Measurements from ENCODE around the gene TGM1.

The TGM1 gene

DNA sequence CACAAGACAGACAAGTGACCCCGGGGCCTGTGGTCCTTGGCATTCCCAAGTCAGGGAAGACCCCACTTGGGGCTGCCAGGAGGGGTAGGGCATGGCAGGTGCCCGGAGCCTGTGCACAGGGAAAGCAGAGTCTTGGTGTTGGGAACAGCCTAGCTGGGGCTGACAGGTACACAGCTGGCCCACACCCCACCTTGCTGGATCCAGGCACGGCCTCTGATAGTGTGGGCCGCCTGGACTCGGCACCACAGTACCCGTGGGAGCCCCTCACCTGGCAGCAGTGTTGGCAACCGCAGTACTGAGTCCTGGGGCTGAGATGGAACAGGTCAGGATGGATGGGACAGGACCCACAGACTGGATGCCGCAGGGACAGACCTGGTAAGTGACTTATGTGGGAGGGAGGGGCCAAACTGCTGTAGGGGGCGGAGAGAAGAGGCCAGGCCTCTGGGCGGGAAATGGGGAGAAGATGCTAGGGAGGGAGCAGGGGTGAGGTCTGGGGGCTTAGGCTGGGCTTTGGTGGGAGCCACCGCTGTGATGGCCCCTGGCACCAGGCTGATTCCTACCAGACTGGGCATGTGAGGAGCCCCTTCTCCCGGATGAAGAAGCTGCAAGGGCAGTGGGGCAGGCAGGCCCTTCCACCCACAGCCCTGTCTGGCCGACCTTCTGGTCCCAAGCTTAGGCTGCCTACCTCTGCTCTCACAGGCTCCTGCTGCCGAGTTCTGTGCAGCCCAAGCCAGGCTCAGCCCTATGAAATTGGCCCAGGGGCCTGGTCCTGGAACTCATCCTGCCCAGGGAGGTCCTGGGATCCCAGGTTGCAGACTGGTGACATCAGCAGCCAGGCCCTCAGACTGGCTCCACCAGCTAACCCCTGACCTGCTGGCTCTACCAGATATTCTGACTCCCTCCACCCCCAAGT, at the start of gene TGM1:
Gene TGM1, minus strand, starts transcription at position 357 of the 913 bp plus-strand sequence. CDS start 825 bp downstream, outside the sequence.
- DNase-seq (ENCODE audit: low read depth) = peak; percentile 16

DNA sequence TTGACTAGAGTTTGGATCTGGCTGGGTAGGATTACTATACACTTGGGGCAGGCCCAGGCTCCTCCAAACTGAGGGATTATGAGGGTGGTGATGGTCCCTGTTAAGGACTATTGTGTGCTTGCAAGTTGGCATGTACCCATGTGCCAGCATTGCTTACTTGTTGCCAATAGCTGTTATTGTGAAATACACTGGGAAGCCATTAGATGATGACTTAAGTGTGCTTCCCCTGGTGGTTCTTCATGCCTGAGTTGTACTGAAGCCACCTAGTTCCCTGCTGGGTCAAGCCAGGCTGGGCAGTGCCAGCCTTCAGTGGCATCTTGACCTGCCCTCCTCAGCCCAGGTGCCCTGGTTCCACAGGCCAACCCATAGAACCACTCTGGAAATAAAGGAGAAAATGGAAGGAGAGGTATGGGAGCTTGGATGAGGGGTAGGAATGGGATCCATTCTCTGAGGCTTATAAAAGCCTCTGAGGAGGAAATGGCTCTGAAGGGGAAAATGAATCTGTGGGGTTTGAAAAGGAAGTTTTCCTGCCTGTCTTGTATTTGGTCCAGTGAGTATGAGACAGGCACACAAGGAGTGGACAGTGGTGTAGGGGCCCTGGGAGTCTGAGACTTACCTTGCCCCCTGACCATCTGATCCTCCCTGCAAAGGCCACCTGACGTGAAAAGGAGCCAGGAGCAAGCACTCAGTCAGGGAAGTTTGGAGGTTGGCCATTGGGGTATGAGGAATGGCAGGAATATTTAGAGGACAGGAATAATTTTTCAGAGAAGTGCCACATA, 49.0 kb upstream of the TGM1 start:
- peak; percentile 26 for DNase-seq (ENCODE audit: low read depth)

DNA sequence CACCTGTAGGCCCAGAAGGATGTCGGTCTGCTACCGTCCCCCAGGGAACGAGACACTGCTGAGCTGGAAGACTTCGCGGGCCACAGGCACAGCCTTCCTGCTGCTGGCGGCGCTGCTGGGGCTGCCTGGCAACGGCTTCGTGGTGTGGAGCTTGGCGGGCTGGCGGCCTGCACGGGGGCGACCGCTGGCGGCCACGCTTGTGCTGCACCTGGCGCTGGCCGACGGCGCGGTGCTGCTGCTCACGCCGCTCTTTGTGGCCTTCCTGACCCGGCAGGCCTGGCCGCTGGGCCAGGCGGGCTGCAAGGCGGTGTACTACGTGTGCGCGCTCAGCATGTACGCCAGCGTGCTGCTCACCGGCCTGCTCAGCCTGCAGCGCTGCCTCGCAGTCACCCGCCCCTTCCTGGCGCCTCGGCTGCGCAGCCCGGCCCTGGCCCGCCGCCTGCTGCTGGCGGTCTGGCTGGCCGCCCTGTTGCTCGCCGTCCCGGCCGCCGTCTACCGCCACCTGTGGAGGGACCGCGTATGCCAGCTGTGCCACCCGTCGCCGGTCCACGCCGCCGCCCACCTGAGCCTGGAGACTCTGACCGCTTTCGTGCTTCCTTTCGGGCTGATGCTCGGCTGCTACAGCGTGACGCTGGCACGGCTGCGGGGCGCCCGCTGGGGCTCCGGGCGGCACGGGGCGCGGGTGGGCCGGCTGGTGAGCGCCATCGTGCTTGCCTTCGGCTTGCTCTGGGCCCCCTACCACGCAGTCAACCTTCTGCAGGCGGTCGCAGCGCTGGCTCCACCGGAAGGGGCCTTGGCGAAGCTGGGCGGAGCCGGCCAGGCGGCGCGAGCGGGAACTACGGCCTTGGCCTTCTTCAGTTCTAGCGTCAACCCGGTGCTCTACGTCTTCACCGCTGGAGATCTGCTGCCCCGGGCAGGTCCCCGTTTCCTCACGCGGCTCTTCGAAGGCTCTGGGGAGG, 47.9 kb upstream of the TGM1 start, which contains the start of gene LTB4R:
Gene LTB4R, plus strand, starts transcription at position 857 of the 959 bp plus-strand sequence. CDS start 4,150 bp downstream, outside the sequence.
- peak; percentile 79 for DNase-seq (ENCODE audit: low read depth)

DNA sequence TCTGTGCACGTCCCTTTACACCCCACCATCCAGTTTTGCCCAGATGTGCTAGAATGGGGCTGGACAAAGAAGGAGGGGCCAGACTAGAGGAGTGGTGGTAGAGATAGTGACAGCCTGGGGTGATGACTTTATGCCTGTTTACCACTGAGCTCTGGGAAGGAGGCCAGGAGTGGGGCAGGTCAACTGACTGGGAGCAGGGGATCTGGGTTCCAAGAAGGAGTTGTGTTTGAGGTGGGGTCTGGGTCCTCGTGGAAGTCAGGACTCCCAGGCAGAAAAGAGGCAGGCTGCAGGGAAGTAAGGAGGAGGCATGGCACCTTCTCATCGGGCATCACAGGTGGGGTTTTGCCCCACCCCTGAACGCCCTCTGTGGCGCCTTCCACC, 47.3 kb upstream of the TGM1 start:
- peak; percentile 17 for DNase-seq (ENCODE audit: low read depth)

DNA sequence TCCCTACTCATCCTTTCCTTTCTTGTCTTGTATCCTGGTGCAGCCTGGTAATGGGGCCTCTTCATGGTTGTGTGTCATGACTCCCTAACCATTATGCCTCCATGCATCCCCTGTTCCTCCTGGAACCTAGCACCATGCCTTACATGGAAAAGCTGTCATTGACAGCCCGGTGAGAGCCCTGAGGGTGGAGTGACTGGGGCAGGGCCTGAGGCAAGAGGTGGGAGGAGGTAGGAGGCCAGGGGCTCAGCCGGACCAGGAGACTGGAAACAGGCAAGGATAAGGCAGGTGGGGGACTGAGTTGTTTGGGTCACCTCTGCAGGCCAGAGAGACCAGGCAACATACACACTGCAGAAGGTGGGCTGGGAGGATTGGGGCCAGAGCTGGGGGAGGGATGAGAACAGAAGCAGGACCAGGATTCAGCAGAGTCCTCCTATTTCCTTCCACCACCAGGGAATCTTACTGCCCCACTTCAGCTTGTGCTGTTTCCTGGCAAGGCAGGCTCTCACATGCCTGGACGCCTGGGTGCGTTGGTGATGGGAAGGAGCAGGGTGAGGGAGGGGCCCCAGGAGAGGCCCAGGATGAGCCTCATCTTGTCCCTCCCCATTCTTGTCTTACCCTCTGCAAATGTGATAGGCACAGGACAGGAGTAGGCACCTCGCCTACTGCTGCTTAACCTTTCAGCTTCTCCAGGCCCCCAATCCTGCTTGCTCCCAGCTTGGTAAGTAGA, 46.7 kb upstream of the TGM1 start, which contains the start of gene LTB4R2:
Gene LTB4R2, plus strand, starts transcription at position 603 of the 727 bp plus-strand sequence. CDS start 525 bp downstream, outside the sequence.
- no peak for DNase-seq (ENCODE audit: low read depth)

DNA sequence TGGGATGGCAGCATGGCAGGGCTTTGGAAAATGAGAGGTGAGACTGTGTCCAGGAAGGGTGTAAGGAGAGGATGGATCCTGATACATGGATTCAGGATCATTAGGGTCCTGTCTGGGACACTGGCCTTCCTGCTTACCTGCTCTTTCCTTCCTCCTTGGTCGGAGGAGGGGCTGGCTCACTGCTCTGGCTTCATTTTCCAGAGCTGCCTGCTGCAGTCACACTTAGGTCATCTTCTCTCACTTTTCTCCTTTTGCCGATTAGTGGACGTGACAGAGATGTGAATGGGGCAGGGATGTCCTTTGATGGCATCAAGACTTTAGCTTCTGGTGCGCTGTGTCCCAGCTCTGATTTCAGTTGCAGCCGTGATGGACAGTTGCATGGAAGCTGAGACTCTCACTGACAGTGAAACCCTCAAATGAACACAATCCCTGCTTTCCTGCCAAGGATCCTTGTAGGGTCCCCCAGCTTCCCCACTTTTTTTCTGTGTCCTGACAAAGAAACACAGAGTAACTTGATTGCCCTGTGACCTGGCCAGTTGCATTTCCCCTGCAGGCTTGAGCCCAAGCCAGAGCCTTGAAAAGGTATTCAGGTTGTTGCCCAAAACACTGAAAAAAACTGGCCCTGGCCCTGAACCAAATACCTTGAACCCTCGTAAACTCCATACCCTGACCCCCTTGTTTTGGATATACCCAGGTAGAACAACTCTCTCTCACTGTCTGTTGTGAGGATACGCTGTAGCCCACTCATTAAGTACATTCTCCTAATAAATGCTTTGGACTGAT, 45.6 kb upstream of the TGM1 start:
- no peak for DNase-seq (ENCODE audit: low read depth)

DNA sequence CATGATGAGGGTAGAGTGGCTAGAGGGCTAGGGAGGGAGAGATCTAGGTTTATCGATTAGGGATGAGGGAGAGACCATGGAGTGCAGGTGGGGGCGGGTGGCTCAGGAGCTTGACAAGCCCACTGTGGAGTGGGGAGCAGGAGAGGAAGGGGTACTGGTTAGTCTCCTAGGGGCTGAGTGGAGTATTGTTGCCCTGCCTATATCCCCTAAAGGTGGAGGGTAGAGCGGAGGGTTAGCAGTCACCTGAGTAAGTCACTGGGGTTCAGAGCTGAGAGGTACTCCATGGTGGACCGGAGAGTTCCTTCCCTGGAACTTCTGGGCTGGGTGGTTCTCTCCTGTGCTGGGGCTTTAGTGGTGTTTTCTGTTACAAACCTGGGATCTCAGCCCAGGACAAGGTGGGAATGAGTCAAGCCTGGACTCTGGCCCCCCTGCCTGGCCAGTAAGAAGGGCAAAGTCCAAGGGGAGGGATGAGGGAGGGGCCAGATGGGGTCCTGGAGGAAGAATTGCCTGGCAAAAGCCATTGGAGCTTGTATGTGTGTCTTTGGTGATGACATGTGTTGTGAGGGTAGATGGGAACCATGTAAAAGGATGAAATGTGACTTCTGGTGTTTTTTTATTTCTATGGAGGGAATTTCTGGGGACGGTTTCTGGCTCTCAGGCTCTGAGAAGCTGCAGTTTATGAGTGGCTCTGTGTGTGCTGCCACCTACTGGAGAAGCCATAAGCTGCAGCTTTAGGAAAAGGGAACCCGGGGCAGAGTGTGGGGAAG, 44.8 kb upstream of the TGM1 start, which contains the start of gene CIDEB:
Gene CIDEB, minus strand, starts transcription at position 403 of the 767 bp plus-strand sequence. Its CDS starts 119 bp downstream, at position 284.
- DNase-seq (ENCODE audit: low read depth) = peak; percentile 67

DNA sequence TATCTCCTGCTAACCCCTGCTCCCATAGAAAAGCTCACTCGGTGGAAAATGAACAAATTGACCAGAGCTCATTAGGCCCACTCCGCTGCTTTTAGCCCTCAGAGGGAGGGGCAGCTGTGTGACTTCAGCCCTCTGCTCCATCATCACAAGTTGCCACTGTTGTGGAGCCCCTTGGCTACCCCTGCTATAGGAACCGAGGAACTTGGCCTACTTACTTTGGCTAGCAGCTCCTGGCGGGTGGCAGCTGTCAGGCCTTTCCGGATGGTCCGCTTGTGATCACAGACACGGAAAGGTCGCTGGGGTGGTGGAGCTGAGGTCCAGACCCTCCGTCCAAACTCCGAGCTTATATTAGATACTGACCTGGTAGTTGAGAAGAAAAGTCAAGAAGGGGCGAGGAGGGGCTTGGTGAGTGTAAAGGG, 44.2 kb upstream of the TGM1 start:
- no peak for DNase-seq (ENCODE audit: low read depth)

DNA sequence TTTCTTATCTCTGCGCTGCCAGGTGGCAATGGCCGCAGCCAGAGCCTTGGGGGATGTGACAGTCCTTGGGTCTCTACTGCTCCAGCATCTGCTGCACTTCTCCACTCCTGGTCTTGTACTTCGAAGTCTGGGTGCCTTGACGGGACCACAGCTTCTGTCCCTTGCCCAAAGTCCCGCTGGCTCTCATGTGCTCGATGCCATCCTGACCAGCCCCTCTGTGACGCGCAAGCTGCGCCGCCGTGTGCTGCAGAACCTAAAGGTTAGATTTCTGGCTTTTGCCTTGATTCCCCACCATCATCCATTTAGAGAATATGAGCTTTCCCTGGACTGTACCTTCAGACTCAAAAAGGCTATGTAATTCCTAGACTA, 41.0 kb upstream of the TGM1 start:
- DNase-seq (ENCODE audit: low read depth) = no peak

DNA sequence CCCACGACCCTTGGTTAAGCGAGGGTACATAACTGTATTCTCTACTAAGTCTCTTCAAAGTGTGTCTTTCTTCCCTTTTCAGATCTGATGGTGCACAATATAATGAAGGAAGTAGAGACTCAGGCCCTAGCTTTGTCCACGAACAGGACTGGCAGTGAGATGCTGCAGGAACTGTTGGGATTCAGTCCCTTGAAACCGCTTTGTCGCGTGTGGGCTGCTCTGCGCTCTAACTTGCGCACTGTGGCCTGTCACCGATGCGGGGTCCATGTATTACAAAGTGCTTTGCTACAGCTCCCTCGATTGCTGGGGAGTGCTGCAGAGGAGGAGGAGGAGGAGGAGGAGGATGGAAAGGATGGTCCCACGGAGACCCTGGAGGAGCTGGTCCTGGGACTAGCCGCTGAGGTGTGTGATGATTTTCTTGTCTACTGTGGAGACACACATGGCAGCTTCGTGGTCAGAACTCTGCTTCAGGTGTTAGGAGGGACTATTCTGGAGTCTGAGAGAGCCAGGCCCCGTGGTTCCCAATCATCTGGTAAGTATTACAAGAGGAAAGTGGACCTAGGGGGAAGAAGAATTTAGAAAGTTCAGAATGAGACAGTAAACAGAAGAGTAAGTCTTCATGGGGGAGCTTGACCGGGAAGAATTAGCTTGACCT, 37.5 kb upstream of the TGM1 start:
- no peak for DNase-seq (ENCODE audit: low read depth)

DNA sequence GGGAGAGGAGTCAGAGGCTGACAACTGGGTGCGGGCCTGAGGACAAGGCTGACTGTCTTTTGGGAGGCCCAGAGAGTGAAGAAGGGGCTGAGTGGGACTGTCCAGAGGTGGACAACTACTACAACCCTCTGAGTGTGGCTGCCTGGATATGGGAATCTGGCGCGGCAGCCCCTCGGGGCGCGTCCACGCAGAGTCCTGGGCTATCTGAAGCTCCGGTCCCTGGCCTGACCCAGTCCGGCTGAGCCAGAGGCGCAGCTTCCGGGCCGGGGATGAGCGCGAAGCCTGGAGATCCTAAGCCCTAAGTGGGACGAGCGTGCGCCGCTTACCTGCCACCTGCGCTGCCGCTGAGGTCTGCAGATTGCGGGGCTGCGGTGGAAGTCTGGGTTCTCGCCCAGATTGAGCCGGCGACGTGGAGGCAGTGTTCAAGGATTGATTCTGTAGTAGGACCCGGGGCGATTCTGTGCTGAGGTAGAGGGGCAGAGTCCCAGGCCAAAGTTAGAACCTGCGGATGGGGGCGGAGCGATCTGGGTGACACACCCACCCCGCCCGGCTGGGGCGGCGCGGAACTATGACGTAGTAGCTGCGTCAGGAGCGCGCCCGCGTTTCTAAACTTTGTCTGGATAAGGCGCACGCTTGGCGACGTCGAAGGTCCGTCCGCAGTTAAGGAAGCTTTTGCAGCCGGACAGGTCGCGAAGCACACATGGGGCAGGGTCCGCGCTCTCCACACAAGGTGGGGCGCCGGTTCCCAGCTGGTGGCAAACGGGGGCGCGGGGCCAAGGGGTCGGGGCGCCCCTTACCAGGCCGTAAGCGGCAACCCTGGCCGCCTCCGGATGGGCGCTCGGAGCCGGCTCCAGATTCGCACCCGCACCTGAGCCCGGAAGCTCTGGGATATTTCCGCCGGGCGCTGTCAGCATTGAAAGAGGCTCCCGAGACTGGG, 36.5 kb upstream of the TGM1 start, which contains the start of the genes DHRS1 and NOP9:
Gene DHRS1, minus strand, starts transcription at position 526 of the 937 bp plus-strand sequence. CDS start 674 bp downstream, outside the sequence.
Gene NOP9, plus strand, starts transcription at position 596 of the 937 bp plus-strand sequence. Its CDS starts 105 bp downstream, at position 701.
- peak; percentile 84 for DNase-seq (ENCODE audit: low read depth)

DNA sequence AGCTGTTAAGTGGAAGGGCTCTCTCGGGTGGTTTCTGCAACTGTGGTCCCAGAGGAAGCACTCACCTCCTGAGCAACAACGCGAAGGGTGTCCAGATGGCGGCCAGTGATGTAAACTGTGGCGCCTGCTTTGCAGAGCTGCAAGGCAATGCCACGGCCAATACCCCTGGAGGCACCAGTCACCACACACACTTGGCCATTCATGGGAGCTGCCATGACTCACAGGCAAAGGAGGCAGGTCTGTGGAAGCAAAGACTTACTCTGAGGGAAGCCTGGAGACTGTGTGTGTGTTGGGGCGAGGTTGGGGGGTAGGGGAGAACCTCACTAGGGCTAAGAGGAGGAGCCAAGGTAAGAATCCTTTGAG, 35.9 kb upstream of the TGM1 start:
- peak; percentile 86 for DNase-seq (ENCODE audit: low read depth)

DNA sequence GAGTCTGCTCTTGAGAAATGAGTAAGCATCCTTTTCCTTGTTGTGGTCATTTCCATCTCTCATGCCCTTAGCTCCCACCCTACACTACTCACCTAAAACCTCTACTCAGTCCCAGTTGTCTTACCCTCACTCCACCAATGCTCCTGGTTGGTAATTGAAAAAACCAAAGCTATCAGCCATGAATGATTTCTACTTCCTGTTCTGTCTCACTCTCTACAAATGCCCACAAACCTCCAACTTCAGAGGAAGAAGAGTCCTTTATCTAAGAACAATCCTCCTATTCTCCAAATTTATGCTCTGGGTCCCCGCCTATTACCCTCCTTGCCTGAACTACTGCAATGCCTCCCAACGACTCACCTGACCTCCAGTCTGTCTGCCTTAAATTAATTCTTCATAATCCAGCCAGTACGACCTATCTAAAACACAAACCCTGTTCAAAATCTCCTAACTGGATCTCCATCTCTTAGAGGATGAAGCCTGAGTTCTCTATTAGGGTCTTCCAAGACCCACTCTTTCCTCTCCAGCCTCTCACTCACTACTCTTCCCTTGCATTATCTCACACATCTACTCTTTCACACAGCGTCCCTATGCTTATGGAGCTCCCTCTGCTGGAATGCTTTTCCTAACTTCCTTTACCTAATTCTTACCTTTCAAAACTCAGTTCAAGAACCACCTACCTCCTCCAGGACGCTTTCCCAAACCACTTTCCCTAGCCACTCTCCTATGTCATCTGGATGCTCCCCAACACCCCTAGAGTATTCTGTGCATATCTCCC, 34.4 kb upstream of the TGM1 start:
- DNase-seq (ENCODE audit: low read depth) = peak; percentile 32

DNA sequence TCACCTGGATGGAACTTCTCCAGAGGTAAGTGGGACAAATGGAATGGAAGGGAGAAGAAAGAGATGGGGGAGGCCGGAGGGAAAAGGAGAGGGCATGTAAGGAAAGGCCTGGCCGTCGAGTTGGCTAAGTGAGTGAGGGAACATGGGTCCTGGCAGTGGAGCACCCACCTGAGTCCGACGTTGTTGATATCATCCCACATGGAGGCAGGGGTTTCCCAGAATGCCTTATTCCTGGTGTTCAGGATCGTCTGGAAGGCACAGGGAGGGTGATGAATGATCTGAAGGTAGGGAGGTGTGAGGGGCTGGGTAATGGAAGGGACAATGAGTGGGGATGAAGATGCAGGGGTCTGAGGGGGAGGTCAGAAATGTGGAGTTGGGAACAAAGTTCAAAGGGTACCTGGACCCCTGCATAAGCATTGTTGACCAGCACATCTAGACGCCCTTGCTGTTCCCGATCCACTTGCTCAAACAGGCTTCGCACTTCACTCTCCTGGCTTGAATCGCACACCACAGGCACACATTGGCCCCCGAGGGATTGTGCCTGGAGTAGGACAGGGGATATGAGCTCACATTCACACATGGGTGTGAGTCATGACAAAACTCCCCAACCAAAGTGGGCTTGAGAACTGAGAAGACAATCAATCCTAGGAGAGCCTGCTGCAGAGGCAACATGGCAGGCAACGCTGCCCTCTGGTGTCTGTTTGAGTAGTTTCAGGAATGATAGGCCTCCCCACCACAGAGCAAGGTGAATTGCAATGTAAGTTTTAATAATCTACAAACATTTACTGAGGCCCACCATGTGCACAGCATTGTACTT, 33.6 kb upstream of the TGM1 start:
- DNase-seq (ENCODE audit: low read depth) = peak; percentile 89

DNA sequence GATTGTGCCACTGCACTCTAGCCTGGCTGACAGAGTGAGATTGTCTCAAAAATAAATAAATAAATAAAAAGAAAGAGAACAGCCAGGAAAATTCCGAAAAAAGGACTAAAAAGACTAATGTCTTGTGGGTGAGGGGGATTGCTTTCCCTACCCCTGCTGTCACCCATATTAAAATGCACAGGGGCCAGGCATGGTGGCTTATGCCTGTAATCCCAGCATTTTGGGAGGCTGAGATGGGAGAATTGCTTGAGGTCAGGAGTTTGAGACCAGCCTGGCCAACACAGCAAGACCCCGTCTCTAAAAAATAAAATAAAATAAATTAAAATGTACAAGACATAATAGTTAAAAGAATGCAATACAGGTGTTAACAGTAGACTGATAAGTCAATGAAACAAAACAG, 30.5 kb upstream of the TGM1 start:
- DNase-seq (ENCODE audit: low read depth) = no peak

Data from EH (cell line).